HG03558 (cell line): Measurements from ENCODE around the gene MED8.
"Not testable (repeated sequence)": the region's sequence is repeated elsewhere in the genome, so short reads cannot be mapped to it uniquely, and the experiment has no call there.

Experiments used
- ATAC-seq: cut with Tn5 transposase; IDR thresholded peaks from one replicate; pipeline ENCODE4 v1.9.1; 2021; ENCODE audit warnings: moderate number of reproducible peaks; ENCODE audit not compliant: unreplicated experiment; ENCODE audit errors: extremely low read depth

The MED8 gene

DNA sequence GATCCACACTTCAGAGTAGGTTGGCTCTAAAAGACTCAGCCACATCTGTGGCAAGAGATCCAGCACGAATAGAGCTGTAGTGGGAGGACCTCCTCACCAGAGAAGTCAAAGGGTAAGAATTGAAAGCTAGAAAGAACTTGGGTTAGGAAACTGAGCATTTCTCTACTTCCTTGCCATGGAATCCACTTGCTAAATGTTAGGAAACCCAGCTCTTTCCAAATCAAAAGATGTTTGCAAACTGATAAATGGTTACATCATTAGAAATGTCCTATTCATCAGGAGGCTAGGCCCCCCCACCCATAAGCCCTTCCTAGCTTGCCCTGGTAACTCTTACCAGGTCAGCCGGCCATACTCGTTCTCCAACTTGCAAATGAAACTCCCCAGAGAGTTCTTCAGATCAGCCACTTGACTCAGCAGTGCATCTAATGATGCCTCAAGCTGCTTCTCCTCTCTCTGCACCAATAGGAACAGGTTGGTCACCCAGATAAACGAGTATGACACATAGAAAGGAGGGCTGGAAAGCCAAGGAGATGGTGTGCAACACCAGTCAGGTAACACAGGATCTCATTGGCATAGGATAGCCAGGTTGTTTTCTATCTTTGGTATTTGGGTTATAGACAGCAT is 1.5 kb downstream of the MED8 start:
- no peak for ATAC-seq

DNA sequence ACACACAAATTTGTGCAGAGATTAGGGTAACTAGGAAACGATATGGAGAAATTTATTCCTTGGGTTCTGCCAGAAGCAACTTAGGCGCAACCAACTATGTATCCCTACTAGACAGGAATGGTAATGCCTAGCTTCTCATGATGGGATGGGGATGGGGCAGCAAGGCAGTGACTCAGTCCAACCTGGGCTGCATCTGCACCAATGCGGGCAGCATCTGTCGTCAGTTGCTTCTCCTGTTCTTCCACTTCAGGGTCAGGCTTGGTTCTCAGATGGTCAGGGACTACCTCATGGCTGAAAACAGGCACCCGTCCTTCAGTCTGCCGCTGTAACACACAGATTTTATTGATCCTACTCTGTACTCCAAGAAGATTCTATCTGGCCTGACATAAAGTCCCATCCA is 2.9 kb downstream of the MED8 start:
- ATAC-seq, result no peak

DNA sequence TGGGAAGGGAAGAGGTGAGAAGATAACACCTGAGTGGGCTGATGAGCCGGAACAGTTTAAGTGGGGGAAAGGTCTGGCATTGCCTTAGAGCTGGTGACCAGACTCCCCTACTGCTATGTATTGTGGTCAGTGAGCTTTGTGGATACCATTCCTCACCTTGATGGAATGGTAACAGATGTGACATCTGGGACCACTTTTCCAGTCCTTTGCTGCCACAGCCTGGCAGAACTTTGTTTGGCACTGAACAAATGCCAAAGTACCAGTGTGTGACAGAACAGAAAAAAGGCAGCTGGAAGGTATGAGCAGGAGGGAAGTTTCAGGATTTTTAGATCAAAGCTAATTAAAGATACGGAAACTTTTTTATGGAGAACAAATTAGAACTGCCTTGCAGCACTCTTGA is 6.2 kb downstream of the MED8 start:
- ATAC-seq, result no peak

DNA sequence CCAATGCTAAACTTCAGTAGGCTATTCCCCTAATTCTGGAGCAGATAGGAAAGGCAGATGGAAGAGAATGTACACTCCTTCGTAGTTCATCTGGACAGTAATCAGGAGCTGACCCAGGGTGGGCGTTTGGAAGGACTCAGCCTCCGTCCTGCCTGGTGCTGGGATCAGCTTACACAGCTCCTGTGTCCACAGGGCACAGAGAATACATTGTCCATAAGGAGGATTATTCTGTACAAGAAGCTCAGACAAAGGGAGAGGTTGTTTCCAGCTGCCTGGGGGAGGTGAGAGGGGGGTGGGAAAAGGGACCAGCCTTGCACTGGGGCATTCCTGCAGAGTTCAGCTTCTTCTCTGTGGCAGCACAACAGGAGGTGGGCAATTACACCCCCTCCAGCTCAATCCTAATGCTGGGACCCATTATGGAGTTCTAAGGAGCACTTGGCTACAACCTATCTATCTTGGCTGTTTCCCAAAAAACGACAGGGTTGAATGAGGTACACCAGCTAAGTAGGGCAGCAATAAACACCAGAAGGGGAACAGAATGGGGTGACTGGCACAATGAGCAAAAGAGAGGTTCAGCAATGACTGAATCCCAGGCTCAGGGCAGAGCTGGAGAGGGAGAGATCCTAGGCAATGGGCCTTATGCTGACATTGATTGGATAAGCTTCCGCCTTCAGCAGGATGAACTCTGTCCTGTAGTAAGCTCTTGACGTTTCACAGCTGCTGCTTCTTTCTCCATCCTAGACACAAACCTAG is 7.4 kb downstream of the MED8 start:
- no peak for ATAC-seq

DNA sequence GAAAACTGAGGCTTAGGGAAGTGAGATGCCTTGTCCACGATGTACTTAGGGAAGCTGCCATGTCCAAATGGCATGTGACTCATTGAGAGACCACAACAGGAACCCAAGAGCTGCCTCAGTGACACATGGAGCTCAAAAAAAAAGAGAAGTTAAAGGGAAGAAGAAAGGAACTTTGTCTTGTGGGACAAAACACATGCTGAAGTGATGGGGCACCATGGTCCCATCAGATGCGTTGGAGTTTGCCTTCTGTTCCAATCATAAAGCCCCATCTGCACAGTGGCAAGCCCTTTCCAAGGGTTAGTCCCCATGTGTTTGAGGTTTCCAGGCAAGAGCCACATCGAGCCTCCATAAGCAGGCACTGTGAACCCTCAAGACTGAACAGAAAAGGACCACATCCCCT is 8.0 kb downstream of the MED8 start:
- ATAC-seq, result no peak

DNA sequence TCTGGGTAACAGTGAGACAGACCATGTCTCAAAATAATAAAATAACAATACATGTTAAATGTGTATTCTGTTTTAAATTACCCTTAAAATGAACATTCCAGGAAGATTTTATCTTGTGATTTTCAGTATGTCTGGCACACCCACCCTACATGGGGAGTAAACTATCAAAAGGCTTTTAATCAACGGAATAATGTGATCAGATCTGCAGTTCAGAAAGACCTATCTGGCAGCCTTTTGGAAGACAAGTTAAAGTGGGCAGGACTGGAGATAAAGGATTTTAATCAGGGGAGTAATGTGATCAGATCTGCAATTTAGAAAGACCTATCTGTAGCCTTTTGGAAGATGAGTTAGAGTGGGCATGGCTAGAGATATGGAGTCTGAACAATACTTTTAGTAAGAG is 10.1 kb downstream of the MED8 start:
- no peak for ATAC-seq

DNA sequence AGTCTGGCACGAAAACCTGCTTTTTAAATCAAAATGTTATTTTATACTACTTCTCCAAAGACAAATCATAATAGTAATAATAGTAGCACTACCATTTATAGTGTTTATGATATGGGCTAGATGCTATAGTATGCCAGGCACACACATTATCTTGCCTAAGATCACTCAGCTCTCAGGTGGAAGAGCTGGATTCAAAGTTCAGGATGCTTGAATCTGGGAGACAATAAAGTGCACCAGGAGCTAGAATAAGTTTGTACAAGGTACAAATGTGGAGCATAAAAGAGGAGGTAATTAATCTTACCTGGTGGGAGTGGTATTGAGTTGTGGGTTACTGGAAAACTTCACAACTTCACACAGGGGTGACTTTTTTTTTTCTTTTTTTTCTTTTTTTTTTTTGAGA is 11.8 kb downstream of the MED8 start:
- no peak for ATAC-seq

DNA sequence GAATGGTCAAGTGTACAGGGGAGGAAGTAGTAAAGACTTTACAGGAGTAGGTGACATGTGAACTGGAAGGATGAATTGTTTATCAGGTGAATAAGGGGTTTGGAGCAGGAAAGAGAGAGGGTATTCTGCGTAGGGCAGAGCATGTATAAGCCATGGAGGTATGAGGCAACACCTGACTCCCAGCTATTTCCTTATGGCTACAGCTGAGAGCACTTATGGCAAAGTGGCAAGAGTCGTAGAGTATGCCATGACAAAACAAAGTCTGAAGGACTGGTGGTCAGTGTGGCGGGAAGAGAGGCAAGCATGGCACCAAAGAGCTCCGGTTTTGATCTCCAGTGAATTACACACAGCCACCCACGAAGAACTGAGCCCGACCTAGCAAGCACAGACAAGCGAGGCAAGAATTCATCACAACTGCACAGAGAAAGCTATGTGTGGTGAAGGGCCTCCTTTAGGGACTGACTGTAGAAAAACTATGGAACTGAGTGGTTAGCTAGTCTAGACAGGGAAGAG is 12.8 kb downstream of the MED8 start:
- no peak for ATAC-seq

DNA sequence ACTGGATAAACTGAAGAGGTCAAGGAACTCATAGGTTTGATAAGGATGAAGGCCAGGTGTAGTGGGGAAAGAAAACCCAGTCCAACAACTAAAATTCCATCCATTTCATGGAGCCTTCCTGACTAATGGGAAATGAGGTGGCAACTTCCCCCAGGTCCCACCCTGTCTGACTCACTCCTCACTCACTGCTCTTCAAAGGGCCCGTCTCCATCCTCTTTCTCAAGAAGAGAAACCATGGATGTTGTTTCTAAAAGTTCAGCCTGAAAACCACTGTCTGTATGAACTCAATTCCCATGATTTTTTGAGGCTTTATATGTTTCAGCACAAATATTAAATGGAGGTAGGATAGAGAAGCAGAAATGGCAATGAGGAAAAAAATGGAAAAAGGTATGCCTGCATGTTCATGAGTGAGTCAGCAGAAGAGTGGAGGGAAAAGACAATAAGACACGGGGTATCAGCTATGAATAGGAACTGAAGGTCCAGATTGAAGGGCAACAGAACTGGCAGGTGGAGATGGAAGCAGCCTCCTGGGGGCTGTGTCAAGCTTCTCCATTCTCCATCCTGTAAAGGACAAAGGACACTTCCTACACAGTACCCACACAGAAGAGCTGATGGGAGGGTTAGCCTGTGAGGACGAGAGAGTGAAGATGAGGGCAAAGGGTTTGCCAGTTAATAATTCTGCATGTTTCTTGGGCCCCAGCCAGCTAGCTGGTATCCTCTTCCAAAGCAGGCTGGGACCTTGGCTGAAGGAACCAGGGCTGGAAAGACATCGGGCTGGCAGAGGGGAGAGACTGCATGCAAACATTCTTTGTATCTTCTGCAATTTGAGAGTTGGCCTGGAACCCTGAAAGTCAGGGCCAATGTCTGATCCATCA is 16.3 kb downstream of the MED8 start:
- ATAC-seq, result no peak

DNA sequence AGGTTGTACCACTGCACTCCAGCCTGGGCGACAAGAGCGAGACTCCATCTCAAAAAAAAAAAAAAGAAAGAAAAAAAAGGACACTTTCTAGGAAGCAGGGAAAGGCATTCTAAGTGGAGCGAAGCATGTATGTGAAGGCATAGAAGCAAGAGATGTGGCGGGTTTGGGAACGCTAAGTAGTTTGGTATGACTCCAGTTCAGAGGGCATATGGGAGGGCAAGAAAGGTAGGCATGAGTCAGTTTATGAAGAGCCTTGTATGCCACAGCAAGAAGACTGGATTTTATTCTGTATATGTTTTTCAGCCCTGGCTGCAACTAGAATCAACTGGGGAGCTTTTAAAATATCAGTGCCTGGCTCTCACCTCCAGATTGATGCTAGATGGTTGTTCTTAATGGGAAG is 17.4 kb downstream of the MED8 start:
- ATAC-seq, result no peak

DNA sequence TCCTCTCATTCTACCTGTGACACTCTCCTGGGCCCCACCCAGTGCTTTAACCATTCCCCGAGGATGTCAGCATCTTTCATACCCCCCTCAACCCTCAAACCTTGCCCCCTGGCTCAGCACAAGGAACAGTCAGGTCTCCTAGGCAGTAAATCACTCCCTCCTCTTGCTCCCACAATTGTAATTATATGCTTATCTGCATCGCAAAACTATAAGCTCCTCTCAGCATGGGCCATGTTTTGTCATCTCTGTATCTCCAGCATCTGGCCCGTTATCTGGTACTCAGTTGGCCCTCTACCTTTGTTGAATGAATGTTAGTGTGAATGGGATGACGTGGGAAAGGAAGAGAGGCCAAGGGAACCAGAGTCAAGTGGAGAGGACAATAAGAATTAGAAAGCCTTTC is 19.0 kb downstream of the MED8 start:
- ATAC-seq, result no peak

DNA sequence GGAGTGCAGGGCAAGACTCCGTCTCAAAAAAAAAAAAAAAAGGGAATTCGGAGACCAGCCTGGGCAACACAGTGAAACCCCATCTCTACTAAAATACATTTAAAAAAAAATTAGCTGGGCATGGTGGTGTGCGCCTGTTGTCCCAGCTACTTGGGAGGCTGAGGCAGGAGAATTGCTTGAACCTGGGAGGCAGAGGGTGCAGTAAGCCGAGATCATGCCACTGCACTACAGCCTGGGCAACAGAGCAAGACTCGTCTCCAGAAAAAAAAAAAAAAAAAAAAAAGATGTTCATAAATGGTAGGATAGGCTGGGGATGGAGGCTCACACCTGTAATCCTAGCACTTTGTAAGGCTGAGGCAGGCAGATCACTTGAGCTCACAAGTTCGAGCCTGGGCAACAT is 19.8 kb downstream of the MED8 start:
- ATAC-seq, result not testable (repeated sequence)

DNA sequence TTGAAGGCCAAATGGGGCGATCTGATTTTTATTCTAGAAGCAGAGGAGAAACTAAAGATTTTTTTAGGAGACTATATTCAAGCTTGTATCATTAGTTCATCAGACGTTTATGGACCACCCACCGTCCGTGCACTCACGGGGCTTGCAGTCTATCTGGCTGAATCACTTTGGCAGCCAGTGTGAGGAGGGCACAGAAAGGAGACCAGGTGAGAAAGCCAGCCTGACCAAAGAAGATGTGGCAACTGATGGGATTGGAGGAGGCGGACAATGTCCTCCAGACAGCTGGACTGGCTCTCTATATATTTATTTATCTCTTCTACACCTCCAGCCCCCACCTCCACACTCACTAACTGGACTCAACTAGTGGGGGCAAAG is 21.0 kb downstream of the MED8 start:
- ATAC-seq, result no peak

DNA sequence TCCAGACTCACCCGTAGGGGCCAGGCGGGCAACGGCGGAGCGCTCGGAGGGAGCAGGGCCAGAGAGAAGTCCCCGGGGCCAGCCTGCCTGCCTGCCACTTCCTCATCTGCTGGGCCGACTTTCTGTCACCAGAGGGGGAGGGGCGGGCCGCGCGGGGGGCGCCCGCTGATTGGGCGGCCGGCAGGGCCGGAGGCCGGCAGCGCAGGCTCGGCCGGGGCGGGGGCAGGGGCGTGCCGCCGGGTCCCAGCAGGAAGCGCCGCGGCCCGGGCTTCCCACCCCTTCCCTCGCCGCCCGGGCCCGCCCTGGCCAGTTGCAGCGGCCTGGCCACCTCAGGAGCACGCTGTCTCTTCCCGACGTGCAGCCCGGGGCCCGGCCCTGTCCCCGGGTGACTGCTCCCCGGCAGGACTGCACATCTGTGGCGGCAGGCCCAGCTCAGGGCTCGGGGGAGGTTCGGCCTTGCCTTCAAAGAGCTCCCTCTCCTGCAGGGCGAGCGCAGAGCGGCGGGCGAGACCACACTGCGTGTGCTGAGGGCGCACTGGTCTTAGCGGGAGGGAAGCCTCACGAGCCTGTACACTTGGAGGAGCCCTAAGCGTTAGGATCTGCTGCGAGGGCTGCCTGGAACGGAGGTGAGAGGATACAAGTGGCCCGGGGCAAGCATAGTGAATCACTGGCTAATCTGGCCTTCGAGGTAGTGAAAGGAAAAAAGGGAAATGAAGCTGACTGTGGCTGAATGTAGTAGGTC is 21.5 kb downstream of the MED8 start, which contains the start of gene ELOVL1:
ELOVL1 (minus strand) TSS at position 108 of the 742 bp plus-strand sequence. CDS start 2,402 bp downstream, outside the sequence.
- ATAC-seq, result no peak

DNA sequence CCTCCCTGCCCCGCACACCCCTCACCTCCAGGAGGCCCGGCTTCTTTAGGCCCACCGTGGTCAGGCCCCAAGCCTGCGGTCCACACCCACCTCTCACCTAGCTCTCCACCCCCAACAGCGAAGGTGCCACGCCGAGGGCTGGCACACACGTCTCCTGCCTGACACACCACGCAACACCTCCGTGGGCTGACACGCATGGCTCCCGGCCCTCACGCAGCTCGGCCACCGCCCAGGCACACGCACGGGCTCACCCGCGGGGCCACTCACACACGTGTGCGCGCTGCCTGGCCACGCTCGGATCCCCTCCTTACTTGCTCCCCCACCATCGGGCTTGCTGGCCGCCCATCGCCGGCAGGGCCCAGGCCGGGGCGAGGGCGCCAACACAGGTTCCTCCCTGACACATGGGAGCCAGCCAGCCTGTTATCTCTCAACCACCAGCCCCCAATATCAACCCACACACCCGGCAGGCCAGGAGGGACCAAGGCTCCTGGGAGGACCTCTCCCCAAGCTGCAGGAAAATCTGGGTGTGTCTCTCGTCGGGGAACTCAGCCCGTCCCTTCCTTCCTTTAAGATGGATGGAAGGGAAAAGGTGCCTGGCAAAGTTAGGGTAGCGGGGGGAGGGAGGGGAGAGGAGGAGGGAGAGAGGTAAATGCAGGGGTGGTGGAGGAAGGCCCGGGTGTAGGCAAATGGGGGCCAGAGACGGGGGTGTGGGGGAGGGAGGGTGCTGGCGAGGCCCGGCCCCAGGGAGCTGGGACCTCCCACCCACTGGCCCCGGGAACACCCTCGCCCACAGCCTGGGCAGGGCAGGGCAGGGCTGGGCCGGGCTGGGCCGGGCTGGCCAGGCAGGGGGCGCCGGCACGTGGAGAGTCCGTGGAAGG is 22.3 kb downstream of the MED8 start:
- ATAC-seq, result no peak

DNA sequence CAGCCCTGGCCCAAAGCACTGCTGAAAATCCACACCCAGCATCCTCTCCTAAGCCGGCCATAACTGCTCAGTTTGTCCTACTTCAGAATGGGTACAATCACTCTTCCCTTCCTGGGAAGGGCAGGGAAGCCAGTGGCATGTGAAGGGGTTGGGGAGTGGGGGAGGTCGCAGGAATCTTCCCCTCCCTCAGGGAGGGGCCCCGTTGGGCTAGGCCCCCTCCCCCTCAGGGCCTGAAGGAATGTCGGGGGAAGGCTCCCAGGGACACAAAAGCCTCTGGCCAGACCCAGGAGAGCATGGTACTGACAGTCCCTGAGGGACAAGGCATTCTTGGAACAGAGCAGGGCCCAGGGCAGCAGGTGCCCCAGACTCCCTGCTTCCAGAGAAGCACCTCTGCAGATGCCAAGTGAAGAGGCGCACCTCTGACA is 23.0 kb downstream of the MED8 start:
- no peak for ATAC-seq

DNA sequence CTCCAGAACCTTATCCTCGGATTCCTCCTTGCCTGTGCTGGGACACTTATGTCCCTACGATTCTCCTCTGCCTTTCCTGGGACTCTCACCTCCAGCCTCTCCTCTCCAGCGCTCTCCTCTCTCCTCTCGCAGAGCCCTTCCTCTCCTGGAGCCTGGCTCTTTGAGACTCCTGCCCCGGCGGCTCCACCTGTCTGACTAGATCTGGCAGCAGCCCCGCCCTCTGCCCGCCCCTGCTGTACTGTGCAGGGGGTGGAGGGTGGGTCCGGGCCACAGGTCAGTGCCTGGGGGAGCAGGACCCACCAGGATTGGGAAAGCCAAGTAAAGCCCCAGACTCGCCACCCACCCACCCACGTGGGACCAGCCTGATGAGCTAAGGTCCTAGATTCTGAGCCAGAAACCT is 23.4 kb downstream of the MED8 start:
- ATAC-seq, result no peak

DNA sequence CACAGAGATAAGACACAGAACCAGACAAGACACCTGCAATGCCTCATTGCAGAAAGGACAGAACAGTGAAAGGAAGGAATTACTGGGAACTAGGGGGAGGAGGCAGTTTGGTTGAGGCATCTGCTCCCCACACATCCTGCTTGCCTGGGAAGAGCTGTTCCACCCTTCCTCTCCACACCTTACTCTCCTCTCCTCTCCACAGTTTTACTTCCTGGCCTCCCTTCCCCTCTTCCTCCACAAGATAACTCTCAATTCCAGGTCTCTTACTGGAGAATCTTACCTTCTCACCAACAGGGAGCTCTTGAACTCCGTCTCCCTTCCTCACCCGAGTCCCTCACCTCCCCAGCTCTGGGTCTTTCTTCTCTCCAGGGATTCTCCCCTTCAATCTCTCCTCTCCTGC is 23.9 kb downstream of the MED8 start:
- ATAC-seq, result no peak

DNA sequence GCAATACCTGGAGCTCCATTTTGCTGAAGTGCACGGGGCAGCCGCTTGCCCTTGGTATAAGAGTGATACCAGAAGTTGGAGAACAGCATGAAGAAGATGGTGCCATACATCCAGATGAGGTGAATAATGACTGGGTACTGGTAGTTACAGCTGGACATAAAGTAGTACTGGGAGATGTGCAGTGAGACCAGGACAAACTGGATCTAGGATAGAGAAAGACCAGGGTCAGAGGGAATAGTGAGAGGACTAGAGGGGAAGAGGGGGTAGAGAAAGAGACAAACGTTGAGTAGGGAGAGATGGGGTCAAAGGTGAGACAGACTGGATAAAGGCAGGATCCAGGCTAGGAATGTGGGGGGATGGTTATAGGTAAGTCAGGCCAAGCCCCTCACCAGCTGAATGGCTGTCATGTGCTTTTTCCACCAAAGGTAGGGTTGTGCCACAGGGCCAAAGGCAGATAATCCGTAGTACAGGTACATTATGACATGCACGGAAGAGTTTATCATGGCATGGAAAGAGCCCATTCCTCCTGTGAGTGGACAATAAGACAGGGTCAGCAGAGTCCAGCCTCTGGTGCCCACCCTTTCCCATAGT is 25.6 kb downstream of the MED8 start:
- no peak for ATAC-seq
